Measurements from ENCODE around the gene ATP6V1F.

The ATP6V1F gene, protein sequence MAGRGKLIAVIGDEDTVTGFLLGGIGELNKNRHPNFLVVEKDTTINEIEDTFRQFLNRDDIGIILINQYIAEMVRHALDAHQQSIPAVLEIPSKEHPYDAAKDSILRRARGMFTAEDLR

GRCh38 chr7:128862571-128863432, at the start of gene ATP6V1F:
ATP6V1F (plus strand) TSS chr7:128862856; CDS start chr7:128862905, 49 bp downstream.
- intact Hi-C loops (cut with DNase I; ENCODE audit: low total_unique reads), result loop anchor here (10.0 kb wide), 1 partner anchor 128 kb away; the partner anchor contains the start of gene CALU
- TF ChIP-seq CTCF (IDR thresholded peaks at IDR 0.05), result peak in 1 of 2 experiments; percentile 22
- Histone ChIP-seq H3K27ac (peak within 1 kb of the TSS; percentile 70 to 73), H3K4me3 (peak within 1 kb of the TSS; percentile 66 to 70), H3K4me1 (peaks cover 13 to 51% (median 41%) of the 10 kb centered on the region in 4 donors), H3K27me3 (no peaks in the 10 kb centered on the region), H3K36me3 (peaks cover 8 to 22% (median 14%) of the 10 kb centered on the region in 3 donors), H3K9me3 (no peaks in the 10 kb centered on the region)
- peak; percentile 97 to 99 for DNase-seq

DNA sequence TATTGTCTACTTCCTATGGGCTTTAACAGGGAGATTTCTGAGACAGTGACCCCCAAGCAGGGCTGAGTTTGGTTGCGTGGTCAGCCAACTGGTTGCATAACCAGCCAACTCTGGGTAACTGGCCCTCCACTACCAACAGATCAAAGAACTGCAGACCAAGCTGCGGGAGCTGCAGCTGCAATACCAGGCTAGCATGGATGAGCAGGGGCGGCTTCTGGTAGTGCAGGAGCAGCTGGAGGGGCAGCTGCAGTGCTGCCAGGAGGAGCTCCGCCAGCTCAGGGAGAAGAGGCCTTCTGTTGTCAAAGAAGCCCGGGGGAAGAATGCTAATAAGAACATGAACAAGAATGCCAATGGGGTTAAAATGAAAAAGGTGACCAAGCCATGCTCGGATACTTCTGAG, 48.2 kb upstream of the ATP6V1F start:
- no peaks in the 10 kb centered on the region for H3K4me1 ChIP-seq
- no peak overlapping the region for H3K27ac ChIP-seq
- H3K4me3 ChIP-seq, result no peak overlapping the region
- DNase-seq, result no peak
- H3K36me3 ChIP-seq, result peaks cover 0 to 5% (median 0%) of the 10 kb centered on the region in 3 donors
- no peaks in the 10 kb centered on the region for H3K27me3 ChIP-seq
- no peak for TF ChIP-seq CTCF (IDR thresholded peaks at IDR 0.05)
- intact Hi-C loops (cut with DNase I; ENCODE audit: low total_unique reads), result no loop called here
- no peaks in the 10 kb centered on the region for H3K9me3 ChIP-seq

- no peak overlapping the region for H3K4me3 ChIP-seq
Observed at GRCh38 chr7:128815289-128815942, 47.2 kb upstream of the ATP6V1F start.

GRCh38 chr7:128818694-128819093, 44.0 kb upstream of the ATP6V1F start:
- no peaks in the 10 kb centered on the region for H3K9me3 ChIP-seq
- H3K27ac ChIP-seq, result no peak overlapping the region
- intact Hi-C loops (cut with DNase I; ENCODE audit: low total_unique reads), result no loop called here
- no peaks in the 10 kb centered on the region for H3K27me3 ChIP-seq
- TF ChIP-seq CTCF (IDR thresholded peaks at IDR 0.05), result no peak
- no peak for DNase-seq
- H3K4me1 ChIP-seq, result no peaks in the 10 kb centered on the region
- H3K4me3 ChIP-seq, result no peak overlapping the region
- H3K36me3 ChIP-seq, result no peaks in the 10 kb centered on the region

More at GRCh38 chr7:128815289-128815942, 47.2 kb upstream of the ATP6V1F start:
- intact Hi-C loops (cut with DNase I; ENCODE audit: low total_unique reads), result no loop called here
- Histone ChIP-seq H3K27me3 (no peaks in the 10 kb centered on the region), H3K4me1 (no peaks in the 10 kb centered on the region), H3K36me3 (no peaks in the 10 kb centered on the region), H3K27ac (no peak overlapping the region), H3K9me3 (no peaks in the 10 kb centered on the region)
- TF ChIP-seq CTCF (IDR thresholded peaks at IDR 0.05), result no peak
- DNase-seq, result no peak

DNA sequence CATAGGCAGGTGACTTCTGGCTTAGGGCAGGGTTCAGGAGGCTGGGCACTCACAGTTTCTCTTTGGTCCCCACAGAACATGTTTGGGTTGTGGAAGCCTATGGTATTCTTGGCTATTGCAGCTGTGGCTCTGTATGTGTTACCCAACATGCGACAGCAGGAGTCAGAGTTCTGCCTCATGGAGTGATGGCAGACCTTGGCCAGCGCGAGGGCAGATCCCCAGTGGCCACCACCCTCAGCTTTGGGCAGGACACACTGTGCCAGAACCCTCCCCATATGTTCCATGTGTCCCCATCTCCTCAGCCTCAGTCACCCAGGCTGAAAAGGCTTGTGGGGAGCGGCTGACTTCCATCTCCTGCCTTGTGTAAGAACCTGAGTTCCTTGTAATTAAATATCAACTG, 40.9 kb upstream of the ATP6V1F start:
- no peak overlapping the region for H3K27ac ChIP-seq
- no peaks in the 10 kb centered on the region for H3K9me3 ChIP-seq
- H3K27me3 ChIP-seq, result no peaks in the 10 kb centered on the region
- no peaks in the 10 kb centered on the region for H3K36me3 ChIP-seq
- H3K4me1 ChIP-seq, result no peaks in the 10 kb centered on the region
- intact Hi-C loops (cut with DNase I; ENCODE audit: low total_unique reads), result no loop called here
- TF ChIP-seq CTCF (IDR thresholded peaks at IDR 0.05), result no peak
- no peak overlapping the region for H3K4me3 ChIP-seq
- DNase-seq, result no peak
